Hepatocyte (in vitro differentiated cells): ENCODE measurements around the gene PDE4D.

Experiments
- EZH2 ChIP-seq: fragments of 200-600 bp; sonication (generic); IDR thresholded peaks from 2 replicates; pipeline ENCODE4 v1.6.1; 2016; ENCODE audit warnings: antibody characterized with exemption, mild to moderate bottlenecking, borderline replicate concordance
- EZH2phosphoT487 ChIP-seq: fragments of 200-600 bp; sonication (generic); IDR thresholded peaks from one replicate; pipeline ENCODE4 v1.6.1; 2018; ENCODE audit warnings: antibody characterized with exemption, mild to moderate bottlenecking, low read depth, moderate library complexity; ENCODE audit not compliant: unreplicated experiment, severe bottlenecking
- TF ChIP-seq, protein P1 (sequence below): fragments of 200-600 bp; sonication (generic); IDR thresholded peaks from 2 replicates; pipeline ENCODE4 v1.5.1; 2016; ENCODE audit warnings: antibody characterized with exemption, mild to moderate bottlenecking; ENCODE audit not compliant: poor library complexity

DNA sequence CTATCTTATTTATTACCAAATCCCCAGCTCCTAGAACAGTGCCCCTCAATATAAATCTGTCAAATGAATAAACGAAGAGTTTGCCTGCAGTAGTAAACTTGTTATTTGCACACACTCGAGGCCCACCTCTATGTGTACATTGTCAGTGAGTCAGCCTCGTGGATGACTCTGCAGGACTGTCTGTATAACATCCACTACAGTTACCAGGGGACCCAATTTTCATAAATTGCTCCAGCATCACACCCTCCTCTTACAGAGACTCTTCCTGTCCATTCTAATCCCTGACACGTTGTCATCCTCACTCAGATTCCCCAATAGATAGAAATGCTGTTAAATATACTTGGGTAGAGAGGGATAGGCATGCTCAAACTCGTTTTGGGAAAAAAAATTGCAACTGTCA, 832.1 kb downstream of the PDE4D start:
- TF ChIP-seq, protein P1, sequence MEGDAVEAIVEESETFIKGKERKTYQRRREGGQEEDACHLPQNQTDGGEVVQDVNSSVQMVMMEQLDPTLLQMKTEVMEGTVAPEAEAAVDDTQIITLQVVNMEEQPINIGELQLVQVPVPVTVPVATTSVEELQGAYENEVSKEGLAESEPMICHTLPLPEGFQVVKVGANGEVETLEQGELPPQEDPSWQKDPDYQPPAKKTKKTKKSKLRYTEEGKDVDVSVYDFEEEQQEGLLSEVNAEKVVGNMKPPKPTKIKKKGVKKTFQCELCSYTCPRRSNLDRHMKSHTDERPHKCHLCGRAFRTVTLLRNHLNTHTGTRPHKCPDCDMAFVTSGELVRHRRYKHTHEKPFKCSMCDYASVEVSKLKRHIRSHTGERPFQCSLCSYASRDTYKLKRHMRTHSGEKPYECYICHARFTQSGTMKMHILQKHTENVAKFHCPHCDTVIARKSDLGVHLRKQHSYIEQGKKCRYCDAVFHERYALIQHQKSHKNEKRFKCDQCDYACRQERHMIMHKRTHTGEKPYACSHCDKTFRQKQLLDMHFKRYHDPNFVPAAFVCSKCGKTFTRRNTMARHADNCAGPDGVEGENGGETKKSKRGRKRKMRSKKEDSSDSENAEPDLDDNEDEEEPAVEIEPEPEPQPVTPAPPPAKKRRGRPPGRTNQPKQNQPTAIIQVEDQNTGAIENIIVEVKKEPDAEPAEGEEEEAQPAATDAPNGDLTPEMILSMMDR: no peak
- TF ChIP-seq EZH2 (no peak), EZH2phosphoT487 (no peak)
